ENCODE measurements around the gene NUB1.

NUB1 gene

GRCh38 chr7:151391358-151391730 lies 49.7 kb downstream of the NUB1 start:
- Histone ChIP-seq H3K9ac (ENCODE audit: low read length in 5 of 5) (no peak overlapping the region), H3K27me3 (ENCODE audit: control insufficient read depth in 5 of 5, insufficient read depth in 4 of 5, low read length in 5 of 5) (peaks cover 0 to 14% (median 0%) of the 10 kb centered on the region in 5 donors), H3K4me1 (ENCODE audit: control insufficient read depth in 5 of 5, insufficient read depth in 5 of 5, low read length in 5 of 5) (peaks cover 0 to 10% (median 8%) of the 10 kb centered on the region in 5 donors), H3K36me3 (ENCODE audit: control insufficient read depth in 5 of 5, insufficient read depth in 5 of 5, low read length in 5 of 5) (peaks cover 0 to 2% (median 0%) of the 10 kb centered on the region in 5 donors), H3K27ac (ENCODE audit: low read depth, low read length) (no peak overlapping the region), H3K9me3 (ENCODE audit: control insufficient read depth in 5 of 5, low read length in 5 of 5) (no peaks in the 10 kb centered on the region), H3K4me3 (ENCODE audit: low read depth in 1 of 5, low read length in 5 of 5) (no peak overlapping the region)

GRCh38 chr7:151392002-151392401 lies 50.4 kb downstream of the NUB1 start:
- Histone ChIP-seq H3K4me3 (ENCODE audit: low read depth in 1 of 5, low read length in 5 of 5) (no peak overlapping the region), H3K9ac (ENCODE audit: low read length in 5 of 5) (no peak overlapping the region), H3K27ac (ENCODE audit: low read depth, low read length) (no peak overlapping the region), H3K9me3 (ENCODE audit: control insufficient read depth in 5 of 5, low read length in 5 of 5) (no peaks in the 10 kb centered on the region), H3K36me3 (ENCODE audit: control insufficient read depth in 5 of 5, insufficient read depth in 5 of 5, low read length in 5 of 5) (peaks cover 0 to 2% (median 0%) of the 10 kb centered on the region in 5 donors), H3K4me1 (ENCODE audit: control insufficient read depth in 5 of 5, insufficient read depth in 5 of 5, low read length in 5 of 5) (peaks cover 0 to 4% (median 2%) of the 10 kb centered on the region in 5 donors), H3K27me3 (ENCODE audit: control insufficient read depth in 5 of 5, insufficient read depth in 4 of 5, low read length in 5 of 5) (peaks cover 0 to 14% (median 0%) of the 10 kb centered on the region in 5 donors)

GRCh38 chr7:151392426-151392825 lies 50.8 kb downstream of the NUB1 start:
- peaks cover 0 to 2% (median 0%) of the 10 kb centered on the region in 5 donors for H3K36me3 ChIP-seq (ENCODE audit: control insufficient read depth in 5 of 5, insufficient read depth in 5 of 5, low read length in 5 of 5)
- no peaks in the 10 kb centered on the region for H3K9me3 ChIP-seq (ENCODE audit: control insufficient read depth in 5 of 5, low read length in 5 of 5)
- H3K27ac ChIP-seq (ENCODE audit: low read depth, low read length) = no peak overlapping the region
- peaks cover 0 to 14% (median 0%) of the 10 kb centered on the region in 5 donors for H3K27me3 ChIP-seq (ENCODE audit: control insufficient read depth in 5 of 5, insufficient read depth in 4 of 5, low read length in 5 of 5)
- H3K4me3 ChIP-seq (ENCODE audit: low read depth in 1 of 5, low read length in 5 of 5) = no peak overlapping the region
- peaks cover 0 to 2% (median 0%) of the 10 kb centered on the region in 5 donors for H3K4me1 ChIP-seq (ENCODE audit: control insufficient read depth in 5 of 5, insufficient read depth in 5 of 5, low read length in 5 of 5)
- no peak overlapping the region for H3K9ac ChIP-seq (ENCODE audit: low read length in 5 of 5)

- Histone ChIP-seq H3K36me3 (ENCODE audit: control insufficient read depth in 5 of 5, insufficient read depth in 5 of 5, low read length in 5 of 5) (peaks cover 0 to 5% (median 0%) of the 10 kb centered on the region in 5 donors), H3K9me3 (ENCODE audit: control insufficient read depth in 5 of 5, low read length in 5 of 5) (peaks cover 0 to 3% (median 0%) of the 10 kb centered on the region in 5 donors), H3K4me1 (ENCODE audit: control insufficient read depth in 5 of 5, insufficient read depth in 5 of 5, low read length in 5 of 5) (peaks cover 0 to 2% (median 0%) of the 10 kb centered on the region in 5 donors), H3K9ac (ENCODE audit: low read length in 5 of 5) (no peak overlapping the region), H3K27ac (ENCODE audit: low read depth, low read length) (no peak overlapping the region), H3K27me3 (ENCODE audit: control insufficient read depth in 5 of 5, insufficient read depth in 4 of 5, low read length in 5 of 5) (peaks cover 0 to 14% (median 0%) of the 10 kb centered on the region in 5 donors), H3K4me3 (ENCODE audit: low read depth in 1 of 5, low read length in 5 of 5) (no peak overlapping the region)
These were observed 51.7 kb downstream of the NUB1 start for GRCh38 chr7:151393031-151393977.

- Histone ChIP-seq H3K4me1 (ENCODE audit: control insufficient read depth in 5 of 5, insufficient read depth in 5 of 5, low read length in 5 of 5) (peaks cover 0 to 2% (median 0%) of the 10 kb centered on the region in 5 donors), H3K27ac (ENCODE audit: low read depth, low read length) (no peak overlapping the region), H3K4me3 (ENCODE audit: low read depth in 1 of 5, low read length in 5 of 5) (no peak overlapping the region), H3K36me3 (ENCODE audit: control insufficient read depth in 5 of 5, insufficient read depth in 5 of 5, low read length in 5 of 5) (peaks cover 0 to 5% (median 2%) of the 10 kb centered on the region in 5 donors), H3K27me3 (ENCODE audit: control insufficient read depth in 5 of 5, insufficient read depth in 4 of 5, low read length in 5 of 5) (peaks cover 0 to 14% (median 0%) of the 10 kb centered on the region in 5 donors), H3K9me3 (ENCODE audit: control insufficient read depth in 5 of 5, low read length in 5 of 5) (peaks cover 0 to 3% (median 0%) of the 10 kb centered on the region in 5 donors), H3K9ac (ENCODE audit: low read length in 5 of 5) (no peak overlapping the region)
These were observed 52.7 kb downstream of the NUB1 start for GRCh38 chr7:151394076-151395035.

- Histone ChIP-seq H3K36me3 (ENCODE audit: control insufficient read depth in 5 of 5, insufficient read depth in 5 of 5, low read length in 5 of 5) (peaks cover 0 to 3% (median 2%) of the 10 kb centered on the region in 5 donors), H3K27me3 (ENCODE audit: control insufficient read depth in 5 of 5, insufficient read depth in 4 of 5, low read length in 5 of 5) (peaks cover 0 to 12% (median 0%) of the 10 kb centered on the region in 5 donors), H3K4me1 (ENCODE audit: control insufficient read depth in 5 of 5, insufficient read depth in 5 of 5, low read length in 5 of 5) (peaks cover 0 to 6% (median under 1%) of the 10 kb centered on the region in 5 donors), H3K9me3 (ENCODE audit: control insufficient read depth in 5 of 5, low read length in 5 of 5) (peaks cover 0 to 3% (median 0%) of the 10 kb centered on the region in 5 donors), H3K4me3 (ENCODE audit: low read depth in 1 of 5, low read length in 5 of 5) (no peak overlapping the region), H3K9ac (ENCODE audit: low read length in 5 of 5) (no peak overlapping the region), H3K27ac (ENCODE audit: low read depth, low read length) (no peak overlapping the region)
These were observed 53.4 kb downstream of the NUB1 start for GRCh38 chr7:151395036-151395367.

- peaks cover 0 to 4% (median 0%) of the 10 kb centered on the region in 5 donors for H3K27me3 ChIP-seq (ENCODE audit: control insufficient read depth in 5 of 5, insufficient read depth in 4 of 5, low read length in 5 of 5)
- peaks cover 0 to 3% (median 0%) of the 10 kb centered on the region in 5 donors for H3K36me3 ChIP-seq (ENCODE audit: control insufficient read depth in 5 of 5, insufficient read depth in 5 of 5, low read length in 5 of 5)
- no peak overlapping the region for H3K9ac ChIP-seq (ENCODE audit: low read length in 5 of 5)
- no peak overlapping the region for H3K4me3 ChIP-seq (ENCODE audit: low read depth in 1 of 5, low read length in 5 of 5)
- peaks cover 0 to 7% (median 2%) of the 10 kb centered on the region in 5 donors for H3K4me1 ChIP-seq (ENCODE audit: control insufficient read depth in 5 of 5, insufficient read depth in 5 of 5, low read length in 5 of 5)
- H3K27ac ChIP-seq (ENCODE audit: low read depth, low read length) = no peak overlapping the region
- peaks cover 0 to 3% (median 0%) of the 10 kb centered on the region in 5 donors for H3K9me3 ChIP-seq (ENCODE audit: control insufficient read depth in 5 of 5, low read length in 5 of 5)
These were observed 54.8 kb downstream of the NUB1 start for GRCh38 chr7:151396328-151396970.

- Histone ChIP-seq H3K4me1 (ENCODE audit: control insufficient read depth in 5 of 5, insufficient read depth in 5 of 5, low read length in 5 of 5) (peaks cover 0 to 7% (median 2%) of the 10 kb centered on the region in 5 donors), H3K9me3 (ENCODE audit: control insufficient read depth in 5 of 5, low read length in 5 of 5) (peaks cover 0 to 3% (median 0%) of the 10 kb centered on the region in 5 donors), H3K36me3 (ENCODE audit: control insufficient read depth in 5 of 5, insufficient read depth in 5 of 5, low read length in 5 of 5) (peaks cover 0 to 3% (median 0%) of the 10 kb centered on the region in 5 donors), H3K9ac (ENCODE audit: low read length in 5 of 5) (no peak overlapping the region), H3K27me3 (ENCODE audit: control insufficient read depth in 5 of 5, insufficient read depth in 4 of 5, low read length in 5 of 5) (peaks cover 0 to 4% (median 0%) of the 10 kb centered on the region in 5 donors), H3K27ac (ENCODE audit: low read depth, low read length) (no peak overlapping the region), H3K4me3 (ENCODE audit: low read depth in 1 of 5, low read length in 5 of 5) (no peak overlapping the region)
These were observed 55.4 kb downstream of the NUB1 start for GRCh38 chr7:151397026-151397425.
